Endothelial cell of hepatic sinusoid (primary cell): ENCODE measurements around the gene CARD11.

Experiments
- in situ Hi-C: cut with HindIII; loops from 2 replicates; pipeline ENCODE4 v1.10.0; 2017; ENCODE audit warnings: low sequenced_read_pairs

CARD11 gene

GRCh38 chr7:3043544-3044371 is at the start of gene CARD11:
CARD11 (minus strand) TSS chr7:3043867; CDS start chr7:2958506, 85,361 bp downstream.
- in situ Hi-C loops: no loop called here

DNA sequence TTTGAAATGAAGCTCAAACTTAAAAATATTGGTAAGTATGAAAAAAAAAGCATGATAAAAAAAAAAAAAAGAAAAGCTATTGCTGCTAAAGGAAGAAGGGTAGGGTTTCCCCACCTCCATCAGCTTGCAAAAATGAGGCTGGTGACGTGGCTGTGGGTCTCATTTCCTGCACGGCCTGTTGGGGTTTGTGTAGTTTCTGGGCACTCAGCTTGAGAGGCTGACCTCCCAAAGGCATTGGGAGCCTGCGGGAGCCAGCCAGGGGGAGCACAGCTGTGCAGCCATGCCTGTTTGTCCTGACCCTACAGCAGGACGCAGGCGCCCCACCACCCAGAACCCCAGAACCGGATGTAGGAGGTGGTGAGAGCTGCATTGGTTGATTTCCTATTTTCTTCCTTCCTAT is 48.8 kb upstream of the CARD11 start:
- in situ Hi-C loops: no loop called here

GRCh38 chr7:3091631-3092030 is 48.0 kb upstream of the CARD11 start:
- in situ Hi-C loops: no loop called here

DNA sequence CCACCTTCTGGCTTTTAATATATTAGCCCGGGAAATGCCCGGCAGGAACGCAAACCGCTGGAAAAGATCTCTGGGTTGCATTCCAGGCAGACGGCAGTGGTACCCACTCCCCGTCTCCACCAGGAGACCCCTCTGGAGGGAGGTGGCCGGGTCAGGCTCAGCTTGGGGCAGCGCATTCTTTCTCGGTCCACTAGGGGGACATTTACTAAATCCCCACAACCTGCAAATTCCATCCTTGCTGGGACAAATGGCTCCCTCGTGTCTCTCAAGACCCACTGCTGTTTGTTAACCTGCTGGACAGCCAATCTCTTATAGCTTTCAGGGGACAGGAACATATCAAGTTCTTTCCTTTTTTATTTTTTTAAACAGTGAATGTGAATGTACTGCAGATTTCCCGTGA is 45.8 kb upstream of the CARD11 start:
- in situ Hi-C loops: loop anchor here (5.0 kb wide), 1 partner anchor 62 kb away; no protein-coding TSS in a partner anchor

GRCh38 chr7:3087243-3087755 is 43.6 kb upstream of the CARD11 start:
- in situ Hi-C loops: loop anchor here (5.0 kb wide), 1 partner anchor 60 kb away; no protein-coding TSS in a partner anchor

GRCh38 chr7:3083350-3083749 is 39.7 kb upstream of the CARD11 start:
- in situ Hi-C loops: no loop called here

DNA sequence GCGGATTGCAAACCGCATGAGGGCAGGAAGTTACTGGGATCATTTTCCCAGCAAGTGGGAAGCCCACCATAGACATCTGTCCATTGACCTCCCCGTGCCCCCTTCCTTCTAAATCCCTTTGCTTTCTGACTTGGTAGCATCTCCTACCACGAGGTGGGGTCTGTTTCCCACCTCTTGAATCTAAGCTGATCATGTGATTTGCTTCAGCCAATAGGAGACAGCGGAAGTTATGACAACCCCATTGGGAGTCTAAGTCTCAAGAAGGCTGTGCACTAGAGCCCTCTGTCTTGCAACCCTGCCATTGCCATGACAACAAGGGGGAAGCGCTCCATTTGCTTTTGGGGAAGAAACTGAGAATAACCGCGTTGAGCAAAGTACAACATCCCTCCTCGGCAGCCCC is 39.2 kb upstream of the CARD11 start:
- in situ Hi-C loops: no loop called here

DNA sequence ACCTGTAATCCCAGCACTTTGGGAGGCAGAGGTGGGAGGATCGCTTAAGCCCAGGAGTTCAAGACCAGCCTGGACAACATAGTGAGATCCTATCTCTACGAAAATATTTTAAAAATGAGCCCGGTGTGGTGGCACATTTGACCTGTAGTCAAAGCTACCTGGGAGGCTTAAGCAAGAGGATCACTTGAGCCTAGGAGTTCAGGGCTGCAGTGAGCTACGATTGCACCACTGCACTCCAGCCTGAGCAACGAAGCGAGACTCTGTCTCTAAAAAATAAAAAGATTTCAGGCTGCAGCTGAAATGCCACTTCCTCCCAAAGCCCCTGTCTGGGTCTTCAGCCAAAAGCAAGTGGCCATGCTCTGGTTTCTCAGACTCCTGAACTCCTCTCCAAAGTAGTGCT is 38.7 kb upstream of the CARD11 start:
- in situ Hi-C loops: no loop called here

GRCh38 chr7:3080106-3080505 is 36.4 kb upstream of the CARD11 start:
- in situ Hi-C loops: no loop called here

GRCh38 chr7:3078514-3078913 is 34.8 kb upstream of the CARD11 start:
- in situ Hi-C loops: no loop called here

- in situ Hi-C loops: no loop called here
Observed at GRCh38 chr7:3076700-3077099, 33.0 kb upstream of the CARD11 start.

DNA sequence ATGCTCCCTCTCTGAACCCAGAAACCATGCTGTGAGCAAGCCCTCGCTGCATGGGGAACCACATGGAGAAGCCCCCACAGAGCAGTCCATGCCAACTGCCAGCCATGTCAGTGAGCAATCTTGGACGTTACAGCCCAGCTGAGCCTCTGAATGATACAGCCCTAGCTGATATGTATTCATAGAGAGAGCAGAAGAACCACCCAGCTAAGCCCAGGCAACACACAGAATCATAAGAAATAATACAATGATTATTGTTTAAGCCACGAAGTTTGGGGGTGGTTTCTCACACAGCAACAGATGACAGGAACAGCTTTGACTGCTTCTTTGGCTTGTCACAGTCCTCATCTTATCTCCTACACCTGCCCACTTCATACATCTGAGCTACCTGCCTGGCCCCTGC is 32.5 kb upstream of the CARD11 start:
- in situ Hi-C loops: no loop called here

DNA sequence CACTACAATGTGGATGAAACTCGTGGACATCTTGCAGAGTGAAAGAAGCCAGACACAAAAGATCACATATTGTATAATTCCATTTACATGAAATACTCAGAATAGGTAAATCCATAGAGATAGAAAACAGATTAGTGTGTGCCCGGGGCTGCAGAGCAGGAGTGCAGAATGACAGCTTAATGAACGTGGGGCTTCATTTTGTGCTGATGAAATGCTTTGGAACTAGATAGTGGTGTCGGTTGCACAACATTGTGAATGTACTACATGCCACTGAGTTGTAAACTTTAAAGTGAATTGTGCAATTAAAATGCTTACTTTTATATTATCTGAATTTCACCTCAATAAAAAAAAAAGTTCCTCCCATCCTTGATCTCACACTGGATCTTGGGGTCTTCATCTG is 31.8 kb upstream of the CARD11 start:
- in situ Hi-C loops: no loop called here

GRCh38 chr7:3074459-3074821 is 30.8 kb upstream of the CARD11 start:
- in situ Hi-C loops: no loop called here

DNA sequence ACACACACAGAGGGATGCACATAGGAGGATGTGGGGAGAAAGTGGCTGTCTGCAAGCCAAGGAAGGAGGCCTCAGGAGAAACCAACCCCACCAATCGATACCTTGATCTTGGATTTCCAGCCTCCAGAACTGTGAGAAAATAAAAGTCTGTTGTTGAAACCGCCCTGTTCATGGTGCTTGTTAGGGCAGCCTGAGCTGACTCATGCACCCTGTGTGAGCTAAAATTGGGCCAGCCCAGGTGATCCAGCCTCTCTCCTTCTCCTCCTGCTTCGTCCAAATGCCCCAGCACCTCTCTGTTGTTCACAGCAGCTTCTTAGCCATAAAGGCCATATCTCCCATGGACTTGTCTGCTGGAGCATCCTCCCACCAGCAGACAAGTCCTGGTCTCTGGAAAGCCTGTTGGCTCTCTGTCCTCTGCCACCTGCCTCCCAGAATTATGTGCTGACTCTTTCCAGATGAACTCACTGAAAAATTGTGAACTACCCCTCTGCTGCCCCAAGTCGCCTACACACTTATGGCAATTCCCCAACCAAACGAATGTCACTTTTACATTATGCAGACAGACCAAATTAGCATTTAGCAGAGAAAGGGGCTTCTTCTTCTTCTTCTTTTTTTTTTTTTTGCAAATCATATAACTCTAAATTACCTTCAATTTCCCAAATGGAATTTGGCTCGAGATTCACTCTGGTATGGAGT is 30.2 kb upstream of the CARD11 start:
- in situ Hi-C loops: no loop called here

DNA sequence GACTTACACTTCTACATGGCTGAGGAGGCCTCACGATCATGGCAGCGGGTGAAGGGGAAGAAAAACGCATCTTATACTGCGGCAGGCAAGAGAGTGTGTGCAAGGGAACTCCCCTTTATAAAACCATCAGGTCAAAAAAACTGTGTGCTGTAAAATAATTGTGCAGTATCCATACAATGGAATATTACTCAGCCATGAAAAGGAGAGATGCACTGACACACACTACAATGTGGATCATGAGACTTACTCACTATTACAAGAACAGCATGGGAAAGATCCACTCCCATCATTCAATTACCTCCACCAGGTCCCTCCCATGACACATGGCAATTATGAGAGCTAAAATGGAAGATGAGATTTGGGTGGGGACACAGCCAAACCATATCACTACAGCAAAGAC is 27.2 kb upstream of the CARD11 start:
- in situ Hi-C loops: no loop called here

DNA sequence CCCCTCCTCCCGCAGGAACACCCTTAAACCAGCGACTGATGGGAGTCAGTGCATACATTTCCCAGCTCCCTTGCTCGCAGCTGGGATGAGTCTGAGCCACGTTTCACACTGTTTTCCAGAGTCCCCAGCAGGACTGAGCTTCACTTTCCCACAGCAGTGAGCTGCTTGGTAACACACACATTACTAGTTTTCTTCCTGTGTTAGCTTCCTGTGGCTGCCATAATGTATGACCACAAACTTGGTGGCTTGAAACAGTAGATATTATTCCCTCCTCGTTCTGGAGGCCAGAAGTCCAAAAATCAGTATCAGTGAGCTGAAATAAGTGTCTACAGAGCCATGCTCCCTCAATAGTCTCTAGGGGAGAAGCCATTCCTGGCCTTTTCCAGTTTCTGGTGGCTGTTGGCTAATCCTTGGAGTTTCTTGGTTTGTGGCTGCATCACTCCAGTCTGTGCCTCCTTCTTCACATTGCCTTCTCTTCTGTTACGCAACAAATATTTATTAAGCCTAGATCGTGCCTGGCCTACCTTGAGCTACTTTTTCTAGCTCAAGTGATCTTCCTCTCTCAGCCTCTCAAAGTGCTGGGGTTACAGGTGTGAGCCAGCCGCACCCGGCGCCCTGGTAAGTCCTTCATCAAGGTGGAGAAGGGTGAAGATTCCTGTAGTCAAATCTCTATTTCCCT is 26.2 kb upstream of the CARD11 start:
- in situ Hi-C loops: loop anchor here (10.0 kb wide), 1 partner anchor 75 kb away; no protein-coding TSS in a partner anchor

GRCh38 chr7:3068530-3068929 is 24.9 kb upstream of the CARD11 start:
- in situ Hi-C loops: loop anchor here (10.0 kb wide), 1 partner anchor 74 kb away; no protein-coding TSS in a partner anchor

DNA sequence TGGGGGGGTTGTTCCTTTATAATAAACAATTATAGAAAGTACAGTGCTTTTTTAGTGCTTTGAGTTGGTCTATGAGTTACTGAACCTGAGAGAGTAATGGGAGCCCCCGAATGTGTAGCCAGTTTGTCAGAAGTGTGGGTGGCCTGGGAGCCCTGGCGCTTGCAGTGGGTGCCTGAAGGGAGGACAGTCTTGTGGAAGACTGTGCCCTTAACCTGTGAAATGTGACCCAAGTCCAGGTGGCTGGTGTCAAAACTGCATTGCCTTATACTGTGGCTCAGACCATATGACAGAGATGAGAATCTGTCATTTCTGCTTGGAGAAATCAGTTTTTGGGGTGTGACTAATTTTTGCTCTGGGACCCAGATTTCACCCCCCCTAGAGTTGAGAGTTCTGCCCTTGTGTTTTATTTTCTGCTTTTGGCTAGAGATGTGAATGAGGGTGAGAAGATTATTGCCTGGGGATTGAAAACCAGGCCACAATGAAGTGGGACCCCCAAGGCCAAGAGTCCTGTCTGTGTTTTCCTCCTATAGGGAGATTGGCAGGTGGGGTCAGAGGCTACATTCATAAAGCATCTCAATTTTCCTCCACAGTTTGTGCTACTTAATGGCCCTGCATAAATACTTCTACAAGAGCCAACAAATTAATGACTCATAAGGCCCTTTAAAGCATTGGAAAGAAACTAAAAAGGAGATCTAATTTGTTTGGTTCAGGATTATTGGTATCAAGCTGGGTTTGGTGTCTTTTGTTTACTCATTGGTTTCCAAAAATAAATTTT is 24.1 kb upstream of the CARD11 start:
- in situ Hi-C loops: loop anchor here (10.0 kb wide), 1 partner anchor 73 kb away; no protein-coding TSS in a partner anchor

GRCh38 chr7:3067193-3067592 is 23.5 kb upstream of the CARD11 start:
- in situ Hi-C loops: loop anchor here (10.0 kb wide), 1 partner anchor 72 kb away; no protein-coding TSS in a partner anchor
